PFSK-1 (cell line): Measurements from ENCODE around the gene RBFOX1.

Experiments
- FOXP2 ChIP-seq: optimal IDR thresholded peaks from 2 replicates; pipeline ENCODE3; 2011; ENCODE audit warnings: borderline replicate concordance, control low read depth, inconsistent platforms; ENCODE audit not compliant: insufficient read depth; ENCODE audit errors: extremely low read length, extremely low read depth
- POLR2AphosphoS5 ChIP-seq: IDR thresholded peaks from 2 replicates; pipeline ENCODE4 v1.6.1; 2012; ENCODE audit warnings: low read depth, mild to moderate bottlenecking, control low read depth, low read length, moderate library complexity

- TF ChIP-seq FOXP2 = no peak
- no peak for TF ChIP-seq POLR2AphosphoS5
Observed at GRCh38 chr16:7653746-7654461, 321.3 kb downstream of the RBFOX1 start.
